IMR-90 (cell line): ENCODE measurements around the gene ABCD1. TPM values are rescaled to one million over a fixed set of nuclear protein-coding genes. Genes with fewer than 3 reads are reported as not detected.

Experiments used
- ATAC-seq: fragments of 200-7000 bp; cut with Tn5 transposase; 2 replicates; pipeline ENCODE4 v1.9.1; 2020; ENCODE audit warnings: low read depth, mild to moderate bottlenecking, moderate library complexity
- BruUV-seq: library from RNA; stranded (reverse); fragments of 400-500 nt; replicated peaks from 2 replicates; lab custom pipeline; 2021; lab: Mats Ljungman, UMichigan
- CTCF ChIA-PET: fragments of 300-600 bp; formaldehyde crosslinking; extraction: SDS; loops from one replicate; lab custom pipeline; 2021; ENCODE audit warnings: antibody characterized with exemption; lab: Yijun Ruan, JAX
- POLR2A ChIA-PET: fragments of 300-600 bp; sonication (Branson Sonifier 250); formaldehyde crosslinking; loops from one replicate; lab custom pipeline; 2022; ENCODE audit warnings: antibody characterized with exemption; ENCODE audit not compliant: unreplicated experiment; lab: Charles Lee
- DNase-seq: peaks from one replicate; pipeline ENCODE4 v3.0.0; 2013
- H2AFZ ChIP-seq: replicated peaks from 2 replicates; pipeline ENCODE3; 2013; ENCODE audit warnings: low read length, mild to moderate bottlenecking; ENCODE audit not compliant: poor library complexity
- H2AK5ac ChIP-seq: 2 replicates; pipeline ENCODE4 v1.6.1; 2013; ENCODE audit warnings: low read depth, low read length, inconsistent platforms
- H2AK9ac ChIP-seq: replicated peaks from 2 replicates; pipeline ENCODE3; 2013; ENCODE audit warnings: mild to moderate bottlenecking, low read depth, low read length, moderate library complexity; ENCODE audit not compliant: poor library complexity
- H2BK120ac ChIP-seq: 2 replicates; pipeline ENCODE4 v1.6.1; 2013; ENCODE audit warnings: low read depth, low read length, inconsistent platforms
- H2BK15ac ChIP-seq: 3 replicates; pipeline ENCODE4 v1.6.1; 2013; ENCODE audit warnings: low read depth, low read length, inconsistent platforms
- H2BK20ac ChIP-seq: 2 replicates; pipeline ENCODE4 v1.6.1; 2013; ENCODE audit warnings: low read depth, mild to moderate bottlenecking, inconsistent platforms, low read length, moderate library complexity
- H2BK5ac ChIP-seq: 2 replicates; pipeline ENCODE4 v1.6.1; 2013; ENCODE audit warnings: mild to moderate bottlenecking, low read depth, low read length, inconsistent platforms; ENCODE audit not compliant: poor library complexity, severe bottlenecking
- H3K14ac ChIP-seq: replicated peaks from 2 replicates; pipeline ENCODE4 v1.6.1; 2013; ENCODE audit warnings: low read depth, low read length, inconsistent platforms
- H3K18ac ChIP-seq: 2 replicates; pipeline ENCODE4 v1.6.1; 2013; ENCODE audit warnings: low read depth, low read length, control low read depth
- H3K23ac ChIP-seq: 2 replicates; pipeline ENCODE4 v1.6.1; 2013; ENCODE audit warnings: low read depth, low read length, inconsistent platforms
- H3K27ac ChIP-seq: 2 replicates; pipeline ENCODE4 v1.5.1; 2013; ENCODE audit warnings: mild to moderate bottlenecking, control low read depth, low read length; ENCODE audit not compliant: insufficient read depth
- H3K27me3 ChIP-seq: 2 replicates; pipeline ENCODE4 v1.6.1; 2013; ENCODE audit warnings: low read length; ENCODE audit not compliant: control insufficient read depth, insufficient read depth
- H3K36me3 ChIP-seq: 2 replicates; pipeline ENCODE4 v1.6.1; 2013; ENCODE audit warnings: low read length, mixed read lengths; ENCODE audit not compliant: control insufficient read depth, insufficient read depth
- H3K4ac ChIP-seq: 2 replicates; pipeline ENCODE4 v1.6.1; 2013; ENCODE audit warnings: low read depth, low read length, inconsistent platforms
- H3K4me1 ChIP-seq: 2 replicates; pipeline ENCODE4 v1.6.1; 2013; ENCODE audit warnings: low read length, mixed read lengths; ENCODE audit not compliant: control insufficient read depth, insufficient read depth
- H3K4me2 ChIP-seq: 2 replicates; pipeline ENCODE4 v1.6.1; 2013; ENCODE audit warnings: low read depth, mild to moderate bottlenecking, control low read depth, low read length, moderate library complexity
- H3K4me3 ChIP-seq: 2 replicates; pipeline ENCODE4 v1.5.1; 2013; ENCODE audit warnings: low read depth, mild to moderate bottlenecking, control low read depth, low read length, moderate library complexity; ENCODE audit not compliant: insufficient read depth
- H3K56ac ChIP-seq: 2 replicates; pipeline ENCODE4 v1.6.1; 2013; ENCODE audit warnings: low read length, inconsistent platforms; ENCODE audit not compliant: insufficient read depth; ENCODE audit errors: extremely low read depth
- H3K79me1 ChIP-seq, 2 experiments: 2 replicates each; pipeline ENCODE4 v1.6.1; 2013; ENCODE audit warnings: low read length in 2 of 2, inconsistent platforms in 1 of 2, low read depth in 1 of 2
- H3K9ac ChIP-seq: 2 replicates; pipeline ENCODE4 v1.6.1; 2013; ENCODE audit warnings: low read depth, low read length, control low read depth
- H3K9me1 ChIP-seq: 2 replicates; pipeline ENCODE4 v1.6.1; 2013; ENCODE audit warnings: low read length, inconsistent platforms; ENCODE audit not compliant: insufficient read depth
- H3K9me3 ChIP-seq: 2 replicates; pipeline ENCODE4 v1.6.1; 2013; ENCODE audit warnings: low read length; ENCODE audit not compliant: control insufficient read depth, insufficient read depth
- H4K20me1 ChIP-seq: 2 replicates; pipeline ENCODE4 v1.6.1; 2013; ENCODE audit warnings: low read length, inconsistent platforms; ENCODE audit not compliant: insufficient read depth
- H4K5ac ChIP-seq: 2 replicates; pipeline ENCODE4 v1.6.1; 2013; ENCODE audit warnings: mild to moderate bottlenecking, low read depth, low read length, control low read depth
- H4K8ac ChIP-seq, 2 experiments: 2 replicates each; pipeline ENCODE4 v1.6.1; 2013; ENCODE audit warnings: low read depth in 2 of 2, low read length in 2 of 2, control low read depth in 1 of 2, inconsistent platforms in 1 of 2
- H4K91ac ChIP-seq: 2 replicates; pipeline ENCODE4 v1.6.1; 2013; ENCODE audit warnings: low read depth, low read length, inconsistent platforms; ENCODE audit not compliant: insufficient read depth
- BHLHE40 ChIP-seq: fragments of 150-350 bp; IDR thresholded peaks from 2 replicates; pipeline ENCODE4 v1.6.1; 2016; ENCODE audit warnings: mild to moderate bottlenecking, low read depth, low read length
- CEBPB ChIP-seq: IDR thresholded peaks from 2 replicates; pipeline ENCODE4 v1.6.1; 2012; ENCODE audit warnings: low read depth, low read length, improper control_type of control experiment
- CHD1 ChIP-seq: IDR thresholded peaks from 2 replicates; pipeline ENCODE4 v1.6.1; 2012; ENCODE audit warnings: low read depth, low read length, improper control_type of control experiment
- SMC3 ChIP-seq: fragments of 150-350 bp; IDR thresholded peaks from 2 replicates; pipeline ENCODE4 v1.6.1; 2016; ENCODE audit warnings: low read depth, mild to moderate bottlenecking, antibody characterized with exemption, low read length, moderate library complexity
- WGBS, 2 experiments: methylation state at CpG; one replicate each; pipeline versions ENCODE4 v1.1.5 to v1.1.7; 2013; ENCODE audit warnings: missing lambda C conversion rate in 2 of 2; ENCODE audit not compliant: insufficient read length in 1 of 2; ENCODE audit errors: extremely low coverage in 2 of 2; 5-methylcytosine and 5-hydroxymethylcytosine counted together
- dilution Hi-C: fragments of 300-500 bp; cut with HindIII; formaldehyde crosslinking; loops from one replicate; pipeline ENCODE4 v1.14.3; 2018; ENCODE audit warnings: low sequenced_read_pairs; ENCODE audit not compliant: unreplicated experiment
- in situ Hi-C: fragments of 300-500 bp; cut with MboI; formaldehyde crosslinking; loops from 3 replicates; pipeline ENCODE4 v1.14.3; 2019; ENCODE audit warnings: low sequenced_read_pairs, inconsistent platforms, mixed read lengths
- intact Hi-C: fragments of 100-400 bp; cut with micrococcal nuclease; formaldehyde crosslinking; loops from 2 replicates; pipeline ENCODE4 v1.10.0; 2022
- polyA plus RNA-seq, 3 experiments: library from polyadenylated mRNA; depleted of rRNA; stranded (reverse); fragments of >200 nt; gene quantifications; 2 replicates each; pipeline ENCODE4 v1.2.3, GENCODE V29; 2012; ENCODE audit warnings: low replicate concordance in 1 of 3
- total RNA-seq: library from RNA; depleted of rRNA; stranded (reverse); fragments of >200 nt; gene quantifications from 2 replicates; pipeline ENCODE4 v1.2.3, GENCODE V29; 2012

ABCD1 gene
- total and polyA plus RNA-seq, 2 of the 4 experiments (the other 2 are of a cell fraction): 4.3 to 7.0 TPM

GRCh38 chrX:153773218-153773611 is 48.6 kb downstream of the ABCD1 start:
- H3K23ac ChIP-seq: no peak overlapping the region
- in situ Hi-C loops: no loop called here
- no peak overlapping the region for H2BK5ac ChIP-seq
- 94% methylated on average over 11 of the region's 23 CpGs; no CpG with 5 or more reads in 1 of the 2 experiments for WGBS, 2 experiments
- dilution Hi-C loops: no loop called here
- no peak for TF ChIP-seq CHD1
- TF ChIP-seq SMC3: no peak
- no peak for TF ChIP-seq BHLHE40
- no peak for TF ChIP-seq CEBPB
- no peak overlapping the region for H2AFZ ChIP-seq
- no peak overlapping the region for H3K4ac ChIP-seq
- H2AK9ac ChIP-seq: no peak overlapping the region
- CTCF ChIA-PET: no interaction called here
- POLR2A ChIA-PET: no interaction called here
- no peak for DNase-seq
- no peak overlapping the region for H3K14ac ChIP-seq
- no peak overlapping the region for H2BK120ac ChIP-seq
- H3K79me1 ChIP-seq: no peaks in the 10 kb centered on the region
- no peaks in the 10 kb centered on the region for H4K20me1 ChIP-seq
- no TSS peak for BruUV-seq
- no peaks in the 10 kb centered on the region; the same call in 1 of the 2 replicates for H3K9me3 ChIP-seq
- intact Hi-C loops: no loop called here
- no peaks in the 10 kb centered on the region for H3K4me1 ChIP-seq
- H2BK20ac ChIP-seq: no peak overlapping the region
- H3K9ac ChIP-seq: no peak overlapping the region
- peaks cover 4% of the 10 kb centered on the region; the same call in 1 of the 2 replicates for H3K36me3 ChIP-seq
- no peak overlapping the region for H3K18ac ChIP-seq
- no peaks in the 10 kb centered on the region for H3K9me1 ChIP-seq
- ATAC-seq: no peak
- no peak overlapping the region for H4K5ac ChIP-seq
- H4K8ac ChIP-seq: no peak overlapping the region
- no peak overlapping the region for H2BK15ac ChIP-seq
- no peak overlapping the region for H3K27ac ChIP-seq
- no peak overlapping the region for H2AK5ac ChIP-seq
- no peak overlapping the region for H3K4me2 ChIP-seq
- H3K27me3 ChIP-seq: no peaks in the 10 kb centered on the region
- no peak overlapping the region for H3K4me3 ChIP-seq
- H3K56ac ChIP-seq: no peak overlapping the region
- H4K91ac ChIP-seq: no peak overlapping the region
